Vagina (tissue), 2 donors: Measurements from ENCODE around the gene SZT2.

Source experiments
- POLR2AphosphoS5 ChIP-seq, 2 donors: sonication (generic); formaldehyde crosslinking; IDR thresholded peaks; one replicate each; pipeline ENCODE4 v1.9.0; 2017; ENCODE audit warnings: antibody characterized with exemption in 2 of 2, mild to moderate bottlenecking in 2 of 2, low read depth in 1 of 2; ENCODE audit not compliant: insufficient read depth in 1 of 2
- TF ChIP-seq, protein P1 (sequence below), 3 experiments: fragments of 450-650 bp in 2 of 3; fragments of 200-600 bp in 1 of 3; sonication (generic) in 1 of 3; IDR thresholded peaks; one replicate each; pipeline ENCODE4 v1.5.1; 2017 to 2019; ENCODE audit warnings: antibody characterized with exemption in 3 of 3, mild to moderate bottlenecking in 2 of 3, moderate library complexity in 2 of 3

DNA sequence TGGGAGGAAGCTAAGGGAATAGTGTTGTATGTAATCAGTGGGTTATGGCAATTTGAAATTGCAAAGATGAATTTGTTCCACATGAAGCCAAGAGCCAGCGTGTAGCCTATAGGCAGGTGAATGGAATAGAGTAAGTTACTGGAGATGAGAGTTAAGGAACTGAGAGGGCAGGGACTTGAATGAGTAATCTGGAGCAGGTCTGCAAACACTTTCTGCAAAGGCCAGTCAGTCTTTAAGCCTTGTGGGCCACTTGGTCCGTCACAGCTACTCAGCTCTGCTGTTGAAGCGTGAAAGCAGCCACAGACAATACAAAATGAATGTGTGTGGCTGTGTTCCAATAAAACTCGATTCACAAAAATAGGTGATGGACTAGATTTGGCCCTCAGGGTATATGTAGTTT, 29.2 kb downstream of the SZT2 start:
- TF ChIP-seq, protein P1, sequence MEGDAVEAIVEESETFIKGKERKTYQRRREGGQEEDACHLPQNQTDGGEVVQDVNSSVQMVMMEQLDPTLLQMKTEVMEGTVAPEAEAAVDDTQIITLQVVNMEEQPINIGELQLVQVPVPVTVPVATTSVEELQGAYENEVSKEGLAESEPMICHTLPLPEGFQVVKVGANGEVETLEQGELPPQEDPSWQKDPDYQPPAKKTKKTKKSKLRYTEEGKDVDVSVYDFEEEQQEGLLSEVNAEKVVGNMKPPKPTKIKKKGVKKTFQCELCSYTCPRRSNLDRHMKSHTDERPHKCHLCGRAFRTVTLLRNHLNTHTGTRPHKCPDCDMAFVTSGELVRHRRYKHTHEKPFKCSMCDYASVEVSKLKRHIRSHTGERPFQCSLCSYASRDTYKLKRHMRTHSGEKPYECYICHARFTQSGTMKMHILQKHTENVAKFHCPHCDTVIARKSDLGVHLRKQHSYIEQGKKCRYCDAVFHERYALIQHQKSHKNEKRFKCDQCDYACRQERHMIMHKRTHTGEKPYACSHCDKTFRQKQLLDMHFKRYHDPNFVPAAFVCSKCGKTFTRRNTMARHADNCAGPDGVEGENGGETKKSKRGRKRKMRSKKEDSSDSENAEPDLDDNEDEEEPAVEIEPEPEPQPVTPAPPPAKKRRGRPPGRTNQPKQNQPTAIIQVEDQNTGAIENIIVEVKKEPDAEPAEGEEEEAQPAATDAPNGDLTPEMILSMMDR (IDR thresholded peaks at IDR 0.05), result no peak
- no peak for TF ChIP-seq POLR2AphosphoS5 (IDR thresholded peaks at IDR 0.05; ENCODE audit: insufficient read depth in 1 of 2, low read depth in 1 of 2)
